Right renal cortex interstitium (tissue), 3 donors: ENCODE data around the gene DMWD. TPM values are rescaled to one million over a fixed set of nuclear protein-coding genes. Genes with fewer than 3 reads are reported as not detected.
"Not testable (repeated sequence)": the region's sequence is repeated elsewhere in the genome, so short reads cannot be mapped to it uniquely, and the experiment has no call there.

Source experiments
- DNase-seq, 3 donors: peaks; one replicate each; pipeline ENCODE4 v3.0.0-alpha.2; 2013; ENCODE audit warnings: low read depth in 3 of 3, low spot score in 2 of 3
- polyA plus RNA-seq, 3 donors: library from polyadenylated mRNA; unstranded; fragments of 120-200 nt; gene quantifications; one replicate each; pipeline ENCODE4 v1.2.1, GENCODE V29; 2013; ENCODE audit not compliant: insufficient read length in 3 of 3

The DMWD gene
- polyA plus RNA-seq, 3 donors: 21.6 to 25.8 (median 23.8) TPM

GRCh38 chr19:45816236-45817009, 23.8 kb upstream of the DMWD start:
- DNase-seq: no peak

GRCh38 chr19:45815481-45816216, 23.0 kb upstream of the DMWD start:
- DNase-seq: peak in 1 of 3 donors; percentile 58

GRCh38 chr19:45814851-45815480, 22.3 kb upstream of the DMWD start, which contains the start of gene RSPH6A:
RSPH6A (minus strand) TSS chr19:45815308; CDS start chr19:45815176, 132 bp downstream.
- no peak for DNase-seq

- DNase-seq: no peak
These were observed 21.6 kb upstream of the DMWD start for GRCh38 chr19:45814166-45814780.

GRCh38 chr19:45812297-45812696, 19.7 kb upstream of the DMWD start:
- no peak for DNase-seq

- DNase-seq: no peak
These were observed 17.1 kb upstream of the DMWD start for GRCh38 chr19:45809643-45810159.

GRCh38 chr19:45805719-45806118, 13.1 kb upstream of the DMWD start:
- DNase-seq: no peak

- DNase-seq: no peak
These were observed 12.2 kb upstream of the DMWD start for GRCh38 chr19:45804959-45805230.

GRCh38 chr19:45804140-45804958, 11.7 kb upstream of the DMWD start:
- no peak for DNase-seq

- no peak for DNase-seq
These were observed 9.0 kb upstream of the DMWD start for GRCh38 chr19:45801603-45802175.

GRCh38 chr19:45800070-45800553, 7.5 kb upstream of the DMWD start:
- DNase-seq: no peak

- not testable (repeated sequence) for DNase-seq
These were observed 6.9 kb upstream of the DMWD start for GRCh38 chr19:45799541-45799940.

GRCh38 chr19:45798995-45799517, 6.4 kb upstream of the DMWD start:
- peak; percentile 56 to 64 (median 58) for DNase-seq

- no peak for DNase-seq
These were observed 2.0 kb upstream of the DMWD start for GRCh38 chr19:45794627-45795026.

- DNase-seq: no peak
These were observed 1.2 kb upstream of the DMWD start for GRCh38 chr19:45793876-45794275.

GRCh38 chr19:45793178-45793564, 526 bp upstream of the DMWD start:
- DNase-seq: no peak

GRCh38 chr19:45791744-45792469, 738 bp downstream of the DMWD start:
- no peak for DNase-seq

- DNase-seq: no peak
These were observed 1.7 kb downstream of the DMWD start for GRCh38 chr19:45790942-45791341.
